Calu3 (cell line): Measurements from ENCODE around the gene PPFIBP1. TPM values are rescaled to one million over a fixed set of nuclear protein-coding genes. Genes with fewer than 3 reads are reported as not detected.

Experiments
- BruUV-seq: library from RNA; stranded (reverse); fragments of 400-500 nt; replicated peaks from 2 replicates; lab custom pipeline; 2021; lab: Mats Ljungman, UMichigan
- CTCF ChIA-PET: fragments of 300-600 bp; sonication (Branson Sonifier 250); formaldehyde crosslinking; loops from one replicate; lab custom pipeline; 2022; ENCODE audit warnings: antibody characterized with exemption; lab: Charles Lee
- DNase-seq: peaks from one replicate; pipeline ENCODE4 v3.0.0; 2022
- H3K27ac Mint-ChIP-seq: one replicate; pipeline ENCODE4 v1.8.0; 2022; ENCODE audit warnings: mixed read lengths; ENCODE audit not compliant: unreplicated experiment
- H3K27me3 Mint-ChIP-seq: one replicate; pipeline ENCODE4 v1.8.0; 2022; ENCODE audit warnings: mixed read lengths; ENCODE audit not compliant: unreplicated experiment
- H3K36me3 Mint-ChIP-seq: one replicate; pipeline ENCODE4 v1.8.0; 2022; ENCODE audit warnings: mild to moderate bottlenecking, moderate library complexity, mixed read lengths; ENCODE audit not compliant: insufficient read depth, unreplicated experiment
- H3K4me1 Mint-ChIP-seq: one replicate; pipeline ENCODE4 v1.8.0; 2022; ENCODE audit warnings: mild to moderate bottlenecking, low read depth, mixed read lengths; ENCODE audit not compliant: unreplicated experiment
- H3K4me3 Mint-ChIP-seq: one replicate; pipeline ENCODE4 v1.8.0; 2022; ENCODE audit warnings: mild to moderate bottlenecking, low read depth, moderate library complexity, mixed read lengths; ENCODE audit not compliant: unreplicated experiment
- H3K9me3 Mint-ChIP-seq: one replicate; pipeline ENCODE4 v1.8.0; 2022; ENCODE audit warnings: low read depth, mixed read lengths; ENCODE audit not compliant: unreplicated experiment
- CTCF ChIP-seq: fragments of 200-600 bp; IDR thresholded peaks from one replicate; pipeline ENCODE4 v1.8.0; 2022; ENCODE audit warnings: antibody characterized with exemption; ENCODE audit not compliant: unreplicated experiment
- intact Hi-C: fragments of 100-400 bp; cut with micrococcal nuclease; formaldehyde crosslinking; loops from one replicate; pipeline ENCODE4 v1.10.0; 2022; ENCODE audit not compliant: unreplicated experiment
- total RNA-seq: library from RNA; stranded (reverse); gene quantifications from 2 replicates; pipeline ENCODE4 v1.2.3, GENCODE V29; 2022

Gene PPFIBP1
- total RNA-seq, 1 experiment from 2014 or later: 58.7 TPM

- peaks cover 14% of the 10 kb centered on the region for H3K4me1 Mint-ChIP-seq
- H3K27ac Mint-ChIP-seq: peak overlapping the region; percentile 94
- peak overlapping the region; percentile 99 for H3K4me3 Mint-ChIP-seq
- CTCF ChIA-PET: interaction anchor here (0.6 kb wide), 1 partner anchor 361 kb away, joined by 3 read pairs; no protein-coding TSS in a partner anchor
- TF ChIP-seq CTCF: no peak
- H3K9me3 Mint-ChIP-seq: no peaks in the 10 kb centered on the region
- intact Hi-C loops: no loop called here
- H3K27me3 Mint-ChIP-seq: no peaks in the 10 kb centered on the region
- H3K36me3 Mint-ChIP-seq: peaks cover 24% of the 10 kb centered on the region
- DNase-seq: no peak
- BruUV-seq: no TSS peak
These were observed 185.4 kb downstream of the PPFIBP1 start for GRCh38 chr12:27709212-27709931.

- H3K4me3 Mint-ChIP-seq: peak overlapping the region; percentile 99
- CTCF ChIA-PET: interaction anchor here (0.6 kb wide), 2 partner anchors 128 to 360 kb away, joined by 3 to 6 read pairs; no protein-coding TSS in a partner anchor
These were observed 186.1 kb downstream of the PPFIBP1 start for GRCh38 chr12:27709932-27710591.

DNA sequence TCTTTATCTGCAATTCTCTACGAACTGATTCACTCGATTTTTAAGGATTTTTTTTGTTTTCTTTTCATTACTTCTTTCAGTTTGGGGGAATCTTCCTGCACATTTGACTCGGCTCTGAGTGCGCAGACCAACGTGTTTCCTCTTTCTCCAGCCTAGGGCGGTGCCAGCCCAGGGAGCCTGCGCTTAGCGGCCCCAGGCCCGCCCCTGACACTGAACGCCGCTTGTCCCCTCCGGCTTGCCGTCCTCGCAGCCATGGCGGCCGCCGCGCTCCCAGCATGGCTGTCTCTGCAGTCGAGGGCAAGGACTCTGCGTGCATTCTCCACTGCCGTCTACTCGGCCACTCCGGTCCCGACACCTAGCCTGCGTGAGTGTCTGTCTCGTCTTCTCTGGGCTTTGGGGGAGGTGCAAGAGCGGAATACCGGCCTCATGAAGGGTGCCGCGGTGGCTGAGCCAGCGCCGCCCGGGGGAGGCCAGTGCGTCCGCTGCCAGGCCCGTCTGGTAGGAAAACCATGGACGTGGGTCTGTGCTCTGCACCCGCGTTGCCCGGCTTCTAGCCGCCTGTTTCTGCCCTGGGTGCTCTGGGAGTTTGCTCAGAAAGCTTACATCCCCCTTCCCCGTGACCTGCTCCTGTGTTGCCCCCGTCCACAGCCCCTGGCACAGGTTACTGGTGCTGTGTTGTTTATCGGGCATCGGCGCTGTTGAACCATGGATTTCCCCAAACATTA is 186.7 kb downstream of the PPFIBP1 start, which contains the start of gene MRPS35:
MRPS35 (plus strand) TSS at position 241 of the 725 bp plus-strand sequence; CDS start at position 253, 12 bp downstream.
- CTCF ChIA-PET: interaction anchor here (0.6 kb wide), 1 partner anchor 127 kb away, joined by 6 read pairs; no protein-coding TSS in a partner anchor
- no peak for TF ChIP-seq CTCF
- BruUV-seq: no TSS peak
- intact Hi-C loops: no loop called here
- peak within 1 kb of the TSS; percentile 94 for H3K27ac Mint-ChIP-seq
- peak within 1 kb of the TSS; percentile 99 for H3K4me3 Mint-ChIP-seq
- peak; percentile 95 for DNase-seq
- no peaks in the 10 kb centered on the region for H3K9me3 Mint-ChIP-seq
- no peaks in the 10 kb centered on the region for H3K27me3 Mint-ChIP-seq
- peaks cover 22% of the 10 kb centered on the region for H3K4me1 Mint-ChIP-seq
- peaks cover 24% of the 10 kb centered on the region for H3K36me3 Mint-ChIP-seq

More at GRCh38 chr12:27709932-27710591, 186.1 kb downstream of the PPFIBP1 start:
- BruUV-seq: no TSS peak
- Mint-ChIP-seq H3K9me3 (no peaks in the 10 kb centered on the region), H3K27ac (peak overlapping the region; percentile 94), H3K27me3 (no peaks in the 10 kb centered on the region), H3K36me3 (peaks cover 24% of the 10 kb centered on the region), H3K4me1 (peaks cover 15% of the 10 kb centered on the region)
- TF ChIP-seq CTCF: no peak
- intact Hi-C loops: no loop called here
- peak; percentile 6 for DNase-seq

- DNase-seq: peak; percentile 5
- TF ChIP-seq CTCF: no peak
- no TSS peak for BruUV-seq
- H3K4me3 Mint-ChIP-seq: peak overlapping the region; percentile 99
- no peaks in the 10 kb centered on the region for H3K27me3 Mint-ChIP-seq
- intact Hi-C loops: no loop called here
- peaks cover 26% of the 10 kb centered on the region for H3K4me1 Mint-ChIP-seq
- H3K36me3 Mint-ChIP-seq: peaks cover 24% of the 10 kb centered on the region
- H3K27ac Mint-ChIP-seq: peak overlapping the region; percentile 94
- no peaks in the 10 kb centered on the region for H3K9me3 Mint-ChIP-seq
- CTCF ChIA-PET: interaction anchor here (0.6 kb wide), 1 partner anchor 16 kb away, joined by 4 read pairs; no protein-coding TSS in a partner anchor
These were observed 187.3 kb downstream of the PPFIBP1 start for GRCh38 chr12:27711317-27711682.
